ENCODE data around the gene AKAP1. TPM values are rescaled to one million over a fixed set of nuclear protein-coding genes. Genes with fewer than 3 reads are reported as not detected.

AKAP1 gene
- total and polyA plus RNA-seq, 2 donors, result 10.7 to 12.6 TPM

DNA sequence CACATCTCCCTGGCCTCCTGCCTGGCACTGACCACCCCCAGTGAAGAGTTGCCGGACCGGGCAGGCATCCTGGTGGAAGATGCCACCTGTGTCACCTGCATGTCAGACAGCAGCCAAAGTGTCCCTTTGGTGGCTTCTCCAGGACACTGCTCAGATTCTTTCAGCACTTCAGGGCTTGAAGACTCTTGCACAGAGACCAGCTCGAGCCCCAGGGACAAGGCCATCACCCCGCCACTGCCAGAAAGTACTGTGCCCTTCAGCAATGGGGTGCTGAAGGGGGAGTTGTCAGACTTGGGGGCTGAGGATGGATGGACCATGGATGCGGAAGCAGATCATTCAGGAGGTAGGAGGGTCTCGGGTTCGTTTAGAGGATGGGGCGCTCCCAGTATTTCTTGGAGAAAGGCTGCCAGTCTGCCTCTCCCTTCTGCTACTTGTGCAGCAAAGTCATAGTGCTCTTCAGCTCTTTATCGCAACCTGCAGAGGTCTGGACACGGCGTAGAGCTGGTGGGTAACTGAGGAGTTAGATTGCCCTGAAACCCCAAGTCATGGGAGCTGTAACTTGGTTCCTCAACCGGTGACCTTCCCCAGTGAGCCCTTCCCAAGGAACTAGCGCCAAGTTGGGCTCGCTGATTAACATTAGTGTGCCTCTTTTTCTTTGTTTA is 21.9 kb downstream of the AKAP1 start:
- 94% methylated on average over 14 of the region's 14 CpGs for WGBS
- no peak for DNase-seq (ENCODE audit: low read depth in 6 of 9, low spot score in 9 of 9)

DNA sequence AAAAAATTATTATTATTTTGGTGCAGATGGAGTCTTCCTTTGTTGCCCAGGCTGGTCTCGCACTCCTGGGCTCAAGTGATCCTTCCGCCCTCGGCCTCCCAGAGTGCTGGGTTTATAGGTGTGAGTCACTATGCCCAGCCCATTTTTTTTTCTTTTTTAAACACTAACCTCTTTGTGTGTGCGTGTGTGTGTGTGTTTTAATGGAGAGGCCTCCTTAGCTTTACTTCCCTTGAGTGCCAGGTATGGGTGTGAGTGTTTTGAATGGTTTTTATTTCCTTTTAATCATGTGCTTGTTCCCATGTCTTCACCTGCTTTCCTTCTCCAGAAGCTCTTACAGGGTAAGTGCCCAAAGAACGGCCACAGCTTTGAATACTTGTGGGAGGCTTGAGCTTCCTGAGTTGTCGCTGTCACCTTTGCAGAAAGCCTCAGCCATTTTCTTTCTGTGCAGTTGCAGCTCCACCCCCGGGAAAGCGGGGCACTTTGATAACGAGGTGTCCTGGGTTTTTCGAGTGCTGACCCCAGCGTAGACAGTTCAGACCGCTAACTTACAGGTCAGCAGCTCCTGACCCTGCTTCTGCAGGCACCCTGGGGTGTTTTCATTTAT is 22.6 kb downstream of the AKAP1 start:
- Histone ChIP-seq H3K9me3 (ENCODE audit: control insufficient read depth in 2 of 2, insufficient read depth in 1 of 2, low read length in 1 of 2) (no peaks in the 10 kb centered on the region), H3K4me1 (ENCODE audit: control insufficient read depth in 2 of 2, insufficient read depth in 2 of 2, low read length in 2 of 2) (no peaks in the 10 kb centered on the region), H3K27me3 (ENCODE audit: control insufficient read depth in 2 of 2, insufficient read depth in 1 of 2, low read length in 1 of 2) (no peaks in the 10 kb centered on the region), H3K27ac (ENCODE audit: low read depth in 1 of 2, low read length in 1 of 2) (no peak overlapping the region), H3K4me3 (ENCODE audit: low read length in 2 of 2) (no peak overlapping the region), H3K36me3 (ENCODE audit: control insufficient read depth in 2 of 2, insufficient read depth in 2 of 2, low read length in 1 of 2) (peaks cover 4 to 17% of the 10 kb centered on the region in 2 donors)
- no peak for DNase-seq (ENCODE audit: low read depth in 6 of 9, low spot score in 9 of 9)
- 97% methylated on average over 12 of the region's 12 CpGs for WGBS

More for the DNA sequence above, 21.9 kb downstream of the AKAP1 start:
- Histone ChIP-seq H3K4me3 (ENCODE audit: low read length in 2 of 2) (no peak overlapping the region), H3K4me1 (ENCODE audit: control insufficient read depth in 2 of 2, insufficient read depth in 2 of 2, low read length in 2 of 2) (peaks cover 0 to 5% of the 10 kb centered on the region in 2 donors), H3K9me3 (ENCODE audit: control insufficient read depth in 2 of 2, insufficient read depth in 1 of 2, low read length in 1 of 2) (no peaks in the 10 kb centered on the region), H3K27ac (ENCODE audit: low read depth in 1 of 2, low read length in 1 of 2) (no peak overlapping the region), H3K36me3 (ENCODE audit: control insufficient read depth in 2 of 2, insufficient read depth in 2 of 2, low read length in 1 of 2) (peaks cover 0 to 14% of the 10 kb centered on the region in 2 donors), H3K27me3 (ENCODE audit: control insufficient read depth in 2 of 2, insufficient read depth in 1 of 2, low read length in 1 of 2) (no peaks in the 10 kb centered on the region)

DNA sequence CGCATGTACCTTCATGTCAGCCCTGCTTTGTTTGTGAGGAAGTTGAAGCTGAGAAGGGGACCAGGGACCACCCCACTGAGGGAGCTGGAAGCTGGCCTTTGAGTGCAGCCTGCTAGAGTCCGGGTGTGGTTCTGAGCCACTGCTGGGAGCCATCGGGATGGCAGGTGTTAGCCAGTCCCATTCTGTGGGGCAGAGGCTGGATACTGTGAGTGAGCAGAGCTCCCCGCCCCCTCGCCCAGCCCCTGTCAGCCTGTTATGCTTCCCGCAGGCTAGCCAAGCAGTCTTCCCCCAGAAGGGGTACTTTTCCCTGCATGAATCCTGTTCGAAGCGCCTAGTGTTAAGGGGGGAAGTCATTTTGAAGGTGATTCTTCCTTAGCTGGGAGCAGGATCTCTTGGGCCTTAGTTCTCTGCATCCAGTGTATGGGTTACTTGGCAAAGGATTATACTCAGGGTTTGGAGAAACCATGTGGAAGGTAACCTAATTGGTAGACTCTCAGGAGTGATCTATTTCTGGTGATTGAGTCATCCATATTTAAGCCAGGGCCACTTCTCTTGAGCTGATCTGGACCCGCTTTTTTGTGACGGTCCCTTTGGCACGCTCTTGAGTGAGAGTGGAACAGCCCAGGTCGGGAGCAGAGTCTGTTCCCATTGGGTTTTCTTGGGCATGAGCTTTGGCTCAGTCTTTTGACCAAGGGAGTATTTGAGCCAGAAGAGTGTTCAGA is 23.8 kb downstream of the AKAP1 start:
- Histone ChIP-seq H3K4me1 (ENCODE audit: control insufficient read depth in 2 of 2, insufficient read depth in 2 of 2, low read length in 2 of 2) (no peaks in the 10 kb centered on the region), H3K27ac (ENCODE audit: low read depth in 1 of 2, low read length in 1 of 2) (no peak overlapping the region), H3K27me3 (ENCODE audit: control insufficient read depth in 2 of 2, insufficient read depth in 1 of 2, low read length in 1 of 2) (no peaks in the 10 kb centered on the region), H3K36me3 (ENCODE audit: control insufficient read depth in 2 of 2, insufficient read depth in 2 of 2, low read length in 1 of 2) (peaks cover 8 to 18% of the 10 kb centered on the region in 2 donors), H3K4me3 (ENCODE audit: low read length in 2 of 2) (no peak overlapping the region), H3K9me3 (ENCODE audit: control insufficient read depth in 2 of 2, insufficient read depth in 1 of 2, low read length in 1 of 2) (no peaks in the 10 kb centered on the region)
- WGBS, result 93% methylated on average over 12 of the region's 12 CpGs
- no peak for DNase-seq (ENCODE audit: low read depth in 6 of 9, low spot score in 9 of 9)

GRCh38 chr17:57109393-57110151 is 24.5 kb downstream of the AKAP1 start:
- Histone ChIP-seq H3K4me3 (ENCODE audit: low read length in 2 of 2) (no peak overlapping the region), H3K27me3 (ENCODE audit: control insufficient read depth in 2 of 2, insufficient read depth in 1 of 2, low read length in 1 of 2) (no peaks in the 10 kb centered on the region), H3K27ac (ENCODE audit: low read depth in 1 of 2, low read length in 1 of 2) (no peak overlapping the region), H3K4me1 (ENCODE audit: control insufficient read depth in 2 of 2, insufficient read depth in 2 of 2, low read length in 2 of 2) (no peaks in the 10 kb centered on the region), H3K9me3 (ENCODE audit: control insufficient read depth in 2 of 2, insufficient read depth in 1 of 2, low read length in 1 of 2) (no peaks in the 10 kb centered on the region), H3K36me3 (ENCODE audit: control insufficient read depth in 2 of 2, insufficient read depth in 2 of 2, low read length in 1 of 2) (peaks cover 8 to 26% of the 10 kb centered on the region in 2 donors)
- WGBS, result 92% methylated on average over 14 of the region's 14 CpGs
- DNase-seq (ENCODE audit: low read depth in 6 of 9, low spot score in 9 of 9), result no peak

DNA sequence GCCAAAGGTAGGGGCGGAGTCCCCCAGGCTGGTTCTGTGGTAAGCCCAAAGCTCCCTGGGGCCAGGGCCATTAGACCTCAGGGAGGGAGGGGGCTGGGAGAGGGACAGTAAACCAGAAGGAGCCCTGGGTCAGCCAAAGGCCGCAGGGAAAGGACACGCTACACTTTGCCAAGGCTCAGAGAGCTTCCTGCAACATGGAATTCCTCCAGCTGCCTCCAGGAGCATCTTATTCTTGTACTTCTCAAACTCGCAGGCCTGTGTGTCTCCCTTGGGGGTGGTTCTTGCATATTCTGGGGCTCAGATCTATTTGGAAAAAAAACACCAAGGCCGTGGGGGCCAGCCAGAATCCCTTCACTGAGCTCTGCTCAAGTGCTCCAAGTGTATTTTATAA is 25.1 kb downstream of the AKAP1 start:
- Histone ChIP-seq H3K9me3 (ENCODE audit: control insufficient read depth in 2 of 2, insufficient read depth in 1 of 2, low read length in 1 of 2) (no peaks in the 10 kb centered on the region), H3K27me3 (ENCODE audit: control insufficient read depth in 2 of 2, insufficient read depth in 1 of 2, low read length in 1 of 2) (no peaks in the 10 kb centered on the region), H3K36me3 (ENCODE audit: control insufficient read depth in 2 of 2, insufficient read depth in 2 of 2, low read length in 1 of 2) (peaks cover 10 to 32% of the 10 kb centered on the region in 2 donors), H3K4me1 (ENCODE audit: control insufficient read depth in 2 of 2, insufficient read depth in 2 of 2, low read length in 2 of 2) (no peaks in the 10 kb centered on the region), H3K27ac (ENCODE audit: low read depth in 1 of 2, low read length in 1 of 2) (no peak overlapping the region), H3K4me3 (ENCODE audit: low read length in 2 of 2) (no peak overlapping the region)
- 78% methylated on average over 5 of the region's 5 CpGs for WGBS
- DNase-seq (ENCODE audit: low read depth in 6 of 9, low spot score in 9 of 9), result no peak

DNA sequence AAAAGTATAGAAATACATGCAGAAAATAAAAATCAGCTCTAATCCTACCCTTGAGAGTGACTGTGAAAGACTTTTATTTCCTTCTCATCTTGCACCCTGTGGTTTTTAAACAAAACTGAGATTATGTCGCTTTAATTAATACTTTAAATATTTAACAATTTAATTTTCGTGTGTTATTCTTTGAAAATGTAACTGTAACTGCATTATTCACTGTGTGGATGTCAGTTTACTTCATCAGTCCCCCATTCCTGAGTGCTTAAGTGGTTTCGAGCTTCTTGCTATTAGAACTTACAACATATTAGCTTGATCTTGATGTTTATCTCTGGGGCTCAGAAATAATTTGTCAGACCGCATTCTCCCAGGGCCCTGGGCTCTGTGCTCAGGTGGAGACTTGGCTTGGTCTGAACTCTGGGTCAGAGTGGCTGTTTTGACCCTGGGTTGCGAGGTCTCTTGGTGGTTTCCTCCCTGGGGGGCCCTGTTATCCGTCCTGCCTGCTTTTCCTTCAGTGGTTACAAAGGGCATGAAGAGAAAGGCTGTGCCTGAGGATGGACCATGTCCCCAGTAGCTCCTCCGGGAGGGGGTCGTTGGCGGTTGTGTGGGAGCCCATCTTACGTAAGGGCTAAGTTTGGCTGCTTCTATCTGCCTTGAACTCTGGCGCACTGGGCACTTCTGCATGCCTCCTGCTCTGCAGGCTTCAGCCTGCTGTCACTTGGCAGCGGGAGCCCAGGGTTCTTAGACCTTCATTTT is 25.7 kb downstream of the AKAP1 start:
- H3K4me3 ChIP-seq (ENCODE audit: low read length in 2 of 2), result no peak overlapping the region
- no peaks in the 10 kb centered on the region for H3K27me3 ChIP-seq (ENCODE audit: control insufficient read depth in 2 of 2, insufficient read depth in 1 of 2, low read length in 1 of 2)
- peaks cover 15 to 34% of the 10 kb centered on the region in 2 donors for H3K36me3 ChIP-seq (ENCODE audit: control insufficient read depth in 2 of 2, insufficient read depth in 2 of 2, low read length in 1 of 2)
- no peak for DNase-seq (ENCODE audit: low read depth in 6 of 9, low spot score in 9 of 9)
- no peaks in the 10 kb centered on the region for H3K9me3 ChIP-seq (ENCODE audit: control insufficient read depth in 2 of 2, insufficient read depth in 1 of 2, low read length in 1 of 2)
- WGBS, result 96% methylated on average over 12 of the region's 12 CpGs
- H3K27ac ChIP-seq (ENCODE audit: low read depth in 1 of 2, low read length in 1 of 2), result no peak overlapping the region
- no peaks in the 10 kb centered on the region for H3K4me1 ChIP-seq (ENCODE audit: control insufficient read depth in 2 of 2, insufficient read depth in 2 of 2, low read length in 2 of 2)

- WGBS, result 97% methylated on average over 3 of the region's 3 CpGs
- H3K9me3 ChIP-seq (ENCODE audit: control insufficient read depth in 2 of 2, insufficient read depth in 1 of 2, low read length in 1 of 2), result no peaks in the 10 kb centered on the region
- no peak overlapping the region for H3K27ac ChIP-seq (ENCODE audit: low read depth in 1 of 2, low read length in 1 of 2)
- no peaks in the 10 kb centered on the region for H3K27me3 ChIP-seq (ENCODE audit: control insufficient read depth in 2 of 2, insufficient read depth in 1 of 2, low read length in 1 of 2)
- no peak for DNase-seq (ENCODE audit: low read depth in 6 of 9, low spot score in 9 of 9)
- H3K4me3 ChIP-seq (ENCODE audit: low read length in 2 of 2), result no peak overlapping the region
- no peaks in the 10 kb centered on the region for H3K4me1 ChIP-seq (ENCODE audit: control insufficient read depth in 2 of 2, insufficient read depth in 2 of 2, low read length in 2 of 2)
- peaks cover 16 to 40% of the 10 kb centered on the region in 2 donors for H3K36me3 ChIP-seq (ENCODE audit: control insufficient read depth in 2 of 2, insufficient read depth in 2 of 2, low read length in 1 of 2)
These were observed 26.3 kb downstream of the AKAP1 start for GRCh38 chr17:57111386-57111785.

DNA sequence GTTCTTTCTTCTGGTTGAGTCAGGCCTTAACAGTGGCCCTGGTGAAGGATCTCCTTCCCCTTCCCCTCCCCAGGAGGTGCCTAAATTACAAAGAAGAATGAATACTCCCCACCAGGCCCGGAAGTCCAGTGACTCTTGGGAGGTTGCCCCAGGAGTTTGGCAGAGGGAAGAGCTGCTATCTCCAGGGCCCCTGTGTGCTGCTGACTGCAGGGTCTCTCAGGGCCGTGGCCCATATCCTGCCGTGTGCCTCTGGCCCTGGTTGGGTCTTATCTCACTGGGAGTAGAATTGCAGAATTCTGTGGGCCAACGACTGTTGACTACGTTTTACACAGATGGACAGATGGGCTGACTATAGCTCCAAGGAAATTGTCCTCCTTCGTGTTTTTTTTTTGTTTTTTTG is 28.0 kb downstream of the AKAP1 start:
- H3K27me3 ChIP-seq (ENCODE audit: control insufficient read depth in 2 of 2, insufficient read depth in 1 of 2, low read length in 1 of 2), result no peaks in the 10 kb centered on the region
- DNase-seq (ENCODE audit: low read depth in 6 of 9, low spot score in 9 of 9), result no peak
- peaks cover 26 to 56% of the 10 kb centered on the region in 2 donors for H3K36me3 ChIP-seq (ENCODE audit: control insufficient read depth in 2 of 2, insufficient read depth in 2 of 2, low read length in 1 of 2)
- no peak overlapping the region for H3K27ac ChIP-seq (ENCODE audit: low read depth in 1 of 2, low read length in 1 of 2)
- WGBS, result 96% methylated on average over 6 of the region's 6 CpGs
- H3K4me1 ChIP-seq (ENCODE audit: control insufficient read depth in 2 of 2, insufficient read depth in 2 of 2, low read length in 2 of 2), result no peaks in the 10 kb centered on the region
- H3K9me3 ChIP-seq (ENCODE audit: control insufficient read depth in 2 of 2, insufficient read depth in 1 of 2, low read length in 1 of 2), result no peaks in the 10 kb centered on the region
- no peak overlapping the region for H3K4me3 ChIP-seq (ENCODE audit: low read length in 2 of 2)

Data from thymus (tissue), 11 donors.